G401 (cell line): ENCODE data around the gene ADRM1. TPM values are rescaled to one million over a fixed set of nuclear protein-coding genes. Genes with fewer than 3 reads are reported as not detected.

Experiments used
- DNase-seq: peaks from one replicate; pipeline ENCODE4 v3.0.0-alpha.2; 2015; ENCODE audit warnings: low spot score
- in situ Hi-C: cut with HindIII; loops from 2 replicates; pipeline ENCODE4 v1.10.0; 2016; ENCODE audit warnings: low sequenced_read_pairs, mixed read lengths
- total RNA-seq: library from RNA; depleted of rRNA; stranded (reverse); fragments of >200 nt; shearing (Covaris generic); gene quantifications from 2 replicates; pipeline ENCODE4 v1.2.3, GENCODE V29; 2014

Gene ADRM1
- total RNA-seq, 1 experiment from 2014 or later, result 209 TPM

GRCh38 chr20:62317167-62317655 is 14.4 kb downstream of the ADRM1 start:
- DNase-seq, result no peak
- in situ Hi-C loops, result no loop called here

- DNase-seq, result no peak
- in situ Hi-C loops, result no loop called here
These were observed 15.9 kb downstream of the ADRM1 start for GRCh38 chr20:62318400-62319345.

- in situ Hi-C loops, result no loop called here
- DNase-seq, result no peak
These were observed 16.6 kb downstream of the ADRM1 start for GRCh38 chr20:62319346-62319909.

- in situ Hi-C loops, result no loop called here
These were observed 18.0 kb downstream of the ADRM1 start for GRCh38 chr20:62320581-62321354.

GRCh38 chr20:62321521-62321948 is 18.7 kb downstream of the ADRM1 start:
- in situ Hi-C loops, result no loop called here
- no peak for DNase-seq

More at GRCh38 chr20:62320581-62321354, 18.0 kb downstream of the ADRM1 start:
- no peak for DNase-seq

GRCh38 chr20:62321975-62322374 is 19.2 kb downstream of the ADRM1 start:
- DNase-seq, result no peak
- in situ Hi-C loops, result no loop called here

GRCh38 chr20:62322492-62323041 is 19.8 kb downstream of the ADRM1 start:
- no peak for DNase-seq
- in situ Hi-C loops, result no loop called here

GRCh38 chr20:62323146-62323979 is 20.6 kb downstream of the ADRM1 start:
- in situ Hi-C loops, result no loop called here
- no peak for DNase-seq

- no peak for DNase-seq
- in situ Hi-C loops, result no loop called here
These were observed 21.4 kb downstream of the ADRM1 start for GRCh38 chr20:62323980-62324906.

- DNase-seq, result no peak
- in situ Hi-C loops, result no loop called here
These were observed 22.5 kb downstream of the ADRM1 start for GRCh38 chr20:62325172-62325905.

- no peak for DNase-seq
- in situ Hi-C loops, result no loop called here
These were observed 23.8 kb downstream of the ADRM1 start for GRCh38 chr20:62326559-62326958.

GRCh38 chr20:62326959-62327725 is 24.3 kb downstream of the ADRM1 start:
- in situ Hi-C loops, result no loop called here
- no peak for DNase-seq

- DNase-seq, result no peak
- in situ Hi-C loops, result no loop called here
These were observed 25.1 kb downstream of the ADRM1 start for GRCh38 chr20:62327726-62328495.

- in situ Hi-C loops, result no loop called here
These were observed 26.0 kb downstream of the ADRM1 start for GRCh38 chr20:62328684-62329388.

More at GRCh38 chr20:62328684-62329388, 26.0 kb downstream of the ADRM1 start:
- no peak for DNase-seq
